MV-4-11 (cell line): ENCODE measurements around the gene LEF1.

ENCODE experiments used
- DNase-seq: peaks from one replicate; lab custom pipeline; 2025; lab: John Stamatoyannopoulos, UW

Gene LEF1

DNA sequence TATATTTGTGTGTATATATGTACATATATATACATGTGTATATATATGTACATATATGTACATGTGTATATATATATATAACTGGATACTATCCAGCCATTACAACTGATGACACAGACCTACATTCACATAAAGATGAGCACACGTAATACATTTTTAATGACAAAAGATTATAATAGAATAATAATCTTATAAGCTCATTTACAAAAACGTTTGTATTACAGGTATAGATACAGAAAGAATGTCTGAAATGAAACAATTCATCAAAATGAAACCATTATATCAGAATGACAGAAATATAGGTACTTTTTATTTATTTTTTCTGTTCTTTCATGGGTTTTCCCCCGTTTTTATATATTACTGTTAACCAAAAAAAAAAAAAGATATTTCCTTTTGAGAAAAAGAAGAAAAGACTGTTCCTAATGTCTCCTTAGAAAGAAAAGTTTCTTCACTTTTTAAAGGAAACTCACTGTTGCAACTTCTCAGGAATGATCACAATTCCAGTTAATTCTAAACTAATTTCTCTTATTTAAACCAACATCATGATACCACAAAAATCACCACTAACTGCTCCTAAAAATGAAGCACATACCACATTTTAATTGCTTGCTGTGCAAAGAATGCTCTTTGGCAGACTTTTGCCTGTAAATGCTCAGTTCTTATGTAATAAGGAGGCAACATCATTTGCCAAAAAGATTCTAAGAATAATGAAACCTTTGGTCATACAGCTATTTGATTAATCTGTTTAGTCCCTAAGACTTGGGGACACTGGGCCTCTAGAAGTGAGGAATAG is 18.9 kb downstream of the LEF1 start:
- no peak for DNase-seq

DNA sequence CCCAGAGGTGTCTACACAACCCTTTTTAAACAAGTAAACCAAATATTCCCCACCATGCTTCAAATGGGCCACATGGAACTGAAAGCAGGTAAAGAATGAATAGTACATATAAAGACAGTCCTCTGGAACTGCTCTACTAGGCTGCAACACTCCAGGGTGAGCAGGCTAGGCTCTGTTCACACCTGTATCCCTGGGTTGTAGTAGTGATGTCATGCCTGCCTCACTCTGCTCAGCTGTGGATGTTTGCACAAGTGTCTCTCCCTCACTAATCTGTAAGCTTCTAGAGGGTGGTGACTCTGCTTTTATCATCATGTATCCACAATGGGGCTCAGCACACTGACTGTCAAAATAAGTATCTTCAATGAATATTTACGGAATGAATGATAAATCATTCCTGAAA is 20.4 kb downstream of the LEF1 start:
- DNase-seq, result no peak

DNA sequence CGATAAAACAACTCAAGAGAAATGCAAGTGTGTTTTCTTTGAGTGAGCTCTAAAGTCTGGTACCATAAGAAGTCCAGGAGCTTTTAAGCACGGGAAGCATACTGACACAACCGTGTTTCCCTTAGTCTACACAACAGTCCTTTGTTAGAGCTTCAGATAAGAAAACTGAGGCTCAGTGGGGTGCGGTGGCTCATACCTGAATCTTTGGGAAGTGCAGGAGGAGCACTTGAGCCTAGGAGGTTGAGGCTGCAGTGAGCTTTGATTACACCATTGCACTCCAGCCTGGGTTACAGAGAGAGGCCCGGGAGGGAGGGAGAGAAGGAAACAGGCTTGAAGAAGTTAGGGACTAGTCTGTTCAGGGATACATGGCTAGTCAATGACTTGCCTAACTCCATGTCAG is 21.9 kb downstream of the LEF1 start:
- DNase-seq, result no peak

DNA sequence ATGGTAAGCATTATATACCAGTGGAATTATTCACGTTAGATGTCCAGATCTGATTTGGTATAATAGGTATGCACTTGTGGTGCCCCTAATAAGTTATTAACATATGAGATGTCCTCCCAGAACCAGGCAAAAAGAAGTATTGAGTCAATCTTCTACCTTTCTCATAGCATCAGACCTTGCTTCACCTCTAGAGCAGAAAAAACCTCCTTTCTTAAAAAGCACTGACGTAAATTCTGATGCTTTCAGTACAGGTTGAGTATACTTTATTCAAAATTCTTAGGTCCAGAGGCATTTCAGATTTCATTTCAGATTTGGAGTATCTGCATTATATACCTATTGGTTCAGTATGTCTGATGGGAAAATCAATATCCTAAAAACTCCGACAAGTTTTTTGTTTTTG is 22.4 kb downstream of the LEF1 start:
- DNase-seq, result no peak

DNA sequence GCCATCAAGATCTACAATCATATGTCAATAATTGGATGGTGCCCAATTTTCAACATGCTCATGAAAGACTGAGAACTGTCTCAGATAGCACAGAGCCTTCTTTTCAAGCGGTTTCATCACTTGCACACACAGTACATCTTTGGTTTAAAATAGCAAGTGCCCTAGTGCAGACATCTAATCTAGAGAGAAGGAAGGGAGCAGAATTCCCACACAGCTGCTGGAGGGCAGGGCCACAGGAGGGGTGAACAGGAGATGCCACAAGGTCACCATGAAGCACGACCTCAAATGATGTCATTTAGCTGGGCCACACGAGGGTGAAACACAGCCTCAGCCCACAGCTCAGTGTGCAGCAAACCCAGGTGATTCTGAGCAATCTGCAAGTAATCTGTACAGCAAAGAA is 24.3 kb downstream of the LEF1 start:
- DNase-seq, result no peak

DNA sequence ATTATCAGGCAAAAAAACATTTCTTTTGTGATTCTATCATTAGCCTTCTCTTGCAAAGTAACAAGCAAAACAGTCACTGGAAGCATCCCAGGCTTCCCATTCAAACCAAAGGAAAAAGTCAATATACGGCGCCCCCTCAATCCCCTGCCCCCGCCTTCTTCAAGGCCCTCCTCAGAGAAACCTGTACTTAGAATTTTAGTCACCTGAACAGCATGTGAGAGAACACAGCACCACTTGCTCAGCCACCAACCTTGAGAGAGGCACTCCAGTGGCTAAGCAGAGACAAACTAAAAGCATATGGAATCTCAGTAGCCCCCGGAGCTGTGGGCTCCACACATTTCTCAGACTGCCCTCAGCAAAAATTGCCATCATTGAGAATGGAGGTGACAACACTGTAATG is 25.2 kb downstream of the LEF1 start:
- DNase-seq, result no peak

DNA sequence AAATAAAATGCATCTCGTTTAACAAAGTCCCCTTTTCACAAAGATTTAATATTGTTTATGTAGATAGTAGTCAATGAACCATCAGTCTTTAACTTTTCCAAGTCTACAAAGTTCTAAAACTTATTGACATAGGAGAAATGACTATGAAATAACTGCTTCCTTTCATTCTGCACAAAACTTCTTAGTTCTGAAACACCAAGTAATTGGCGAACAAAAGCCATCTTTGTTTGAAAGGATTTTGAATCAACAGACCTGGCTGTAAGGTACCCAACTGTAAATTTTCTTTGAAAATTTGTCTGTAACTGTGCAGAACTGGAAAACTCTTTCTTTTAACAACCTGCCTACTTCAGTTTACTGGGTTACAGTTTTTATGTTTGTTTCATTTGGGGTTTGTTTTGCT is 25.9 kb downstream of the LEF1 start:
- no peak for DNase-seq

DNA sequence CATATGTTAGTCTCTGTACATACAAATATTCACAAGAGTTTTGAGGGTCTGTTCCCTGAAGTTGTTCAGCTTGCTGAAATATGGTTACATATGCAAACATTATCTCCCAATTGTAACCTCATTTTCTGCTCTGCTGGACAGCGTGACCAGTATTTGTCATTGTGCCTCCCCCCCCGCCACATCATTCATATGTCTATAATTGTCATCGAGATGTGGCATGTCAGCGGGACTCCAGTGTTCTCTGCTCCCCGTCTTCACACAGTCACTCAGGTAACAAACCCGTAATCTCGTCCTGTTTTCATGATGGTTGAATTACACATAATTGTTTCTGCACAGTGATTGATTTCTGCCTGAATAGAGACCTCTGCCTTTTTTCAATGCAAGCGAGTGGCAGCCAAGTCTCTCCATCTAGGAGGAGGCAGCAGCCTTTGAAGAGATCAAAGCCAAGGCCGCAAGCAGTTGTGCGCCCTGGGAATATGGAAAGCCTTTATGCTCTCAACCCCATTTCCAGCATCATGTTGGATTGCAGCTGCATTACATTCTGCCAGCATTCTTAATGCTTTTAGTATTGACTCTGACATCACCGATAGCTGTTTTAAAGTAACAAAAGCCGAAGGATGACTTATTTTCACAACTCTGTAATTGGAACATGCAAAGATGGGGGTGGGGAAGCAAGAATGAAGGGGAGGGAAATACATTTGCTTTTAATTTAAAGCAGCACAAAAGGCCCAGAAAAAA is 27.4 kb downstream of the LEF1 start:
- DNase-seq, result no peak

DNA sequence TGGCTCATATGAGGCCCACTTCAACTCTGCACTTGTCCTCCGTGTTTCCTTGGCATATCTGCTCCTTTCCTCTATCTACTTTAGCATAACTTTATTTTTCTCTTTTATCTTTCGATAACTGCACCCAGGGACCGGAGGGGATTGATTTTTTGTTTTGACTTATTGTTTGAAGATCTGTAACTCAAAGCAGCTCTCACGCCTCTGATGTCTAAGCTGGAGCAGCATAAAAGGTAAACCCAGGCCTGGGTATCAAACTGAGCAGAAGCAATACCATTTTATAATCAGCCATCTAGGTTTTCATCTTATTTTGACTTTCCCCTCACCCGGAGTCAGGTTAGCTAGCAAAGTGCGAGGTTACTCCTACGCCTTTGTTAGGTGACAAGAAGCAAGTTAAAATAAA is 28.4 kb downstream of the LEF1 start:
- DNase-seq, result no peak

DNA sequence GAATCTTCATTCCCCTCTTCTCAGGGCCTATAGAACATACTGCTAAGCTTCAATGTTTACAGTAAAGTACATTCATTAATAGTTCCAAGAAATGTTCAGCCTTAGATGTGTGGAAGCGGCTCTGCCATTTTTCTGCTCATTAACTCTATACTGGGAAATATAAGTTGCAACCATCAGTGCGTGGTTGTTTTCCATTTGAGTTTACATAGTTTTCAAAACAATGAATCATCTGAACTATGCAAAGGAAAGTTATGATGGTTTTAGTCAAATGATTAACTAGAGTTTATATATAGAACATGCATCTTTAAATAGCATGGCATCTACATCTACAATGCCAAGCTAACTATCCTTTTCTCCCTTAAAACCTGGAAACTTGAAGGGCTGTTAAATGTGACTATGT is 29.6 kb downstream of the LEF1 start:
- DNase-seq, result no peak

DNA sequence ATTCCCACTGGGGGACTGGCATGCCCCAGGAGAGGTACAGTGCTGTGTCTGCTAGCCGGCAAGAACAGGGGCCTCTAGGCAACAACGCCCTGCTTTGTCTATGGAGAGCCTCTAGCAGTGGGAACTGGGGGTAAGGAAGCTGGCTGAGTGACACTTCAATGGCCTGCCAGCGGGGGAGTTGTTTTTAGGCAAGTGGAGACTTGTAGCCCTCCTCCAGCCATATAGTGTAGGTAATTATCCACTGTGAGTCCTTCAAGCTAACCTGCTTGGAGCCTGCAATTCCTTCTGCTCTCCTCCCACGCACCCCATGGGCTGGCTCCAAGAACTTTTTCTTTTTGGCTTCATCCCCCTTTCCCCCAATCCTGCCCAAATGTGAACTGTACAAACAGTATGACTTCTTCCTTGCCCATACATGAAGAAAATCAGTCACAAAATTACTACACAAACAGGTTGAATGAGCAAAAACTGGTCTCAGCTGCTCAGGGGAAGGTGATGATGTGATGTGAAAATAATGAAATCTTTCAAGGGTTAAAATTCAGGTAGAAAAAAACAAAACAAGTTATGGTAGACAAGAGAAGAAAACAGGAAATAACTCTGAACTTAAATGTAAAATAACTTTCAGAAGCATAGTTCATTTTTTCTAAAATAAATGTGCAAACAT is 33.1 kb downstream of the LEF1 start:
- DNase-seq, result no peak

DNA sequence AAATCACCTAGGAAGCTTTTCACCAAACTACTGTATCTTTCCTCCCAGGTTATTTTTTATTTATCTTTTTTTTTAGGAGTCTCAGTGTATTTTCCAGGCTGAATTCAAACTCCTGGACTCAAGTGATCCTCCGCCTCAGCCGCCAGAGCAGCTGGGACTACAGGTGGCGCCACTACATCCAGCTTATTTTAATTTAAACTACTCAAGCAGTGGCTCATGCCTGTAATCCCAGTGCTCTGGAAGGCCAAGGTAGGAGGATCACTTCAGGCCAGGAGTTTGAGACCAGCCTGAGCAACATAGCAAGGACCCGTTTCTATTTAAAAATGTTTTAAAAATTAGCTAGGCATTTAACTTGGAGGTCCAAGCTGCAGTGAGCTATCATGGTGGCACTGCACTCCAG is 37.8 kb downstream of the LEF1 start:
- no peak for DNase-seq

DNA sequence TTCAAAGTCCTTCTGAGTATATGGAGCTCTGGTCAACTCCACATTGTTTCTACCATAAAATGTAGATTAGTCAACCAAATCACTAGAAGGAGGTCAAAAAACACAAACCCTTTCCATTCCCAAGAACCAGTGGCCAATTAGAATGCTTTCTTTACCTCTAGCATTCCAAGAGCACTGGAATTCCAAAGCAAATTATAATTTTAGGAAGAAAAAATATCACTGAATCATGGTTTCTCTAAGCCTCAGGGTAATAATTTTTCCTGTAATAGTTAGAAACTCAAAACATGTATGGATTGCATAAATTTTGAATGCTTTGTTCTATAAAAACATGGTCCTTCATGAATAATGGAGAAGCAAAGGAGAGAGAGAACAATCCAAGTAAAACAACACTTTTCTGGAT is 39.5 kb downstream of the LEF1 start:
- DNase-seq, result no peak

DNA sequence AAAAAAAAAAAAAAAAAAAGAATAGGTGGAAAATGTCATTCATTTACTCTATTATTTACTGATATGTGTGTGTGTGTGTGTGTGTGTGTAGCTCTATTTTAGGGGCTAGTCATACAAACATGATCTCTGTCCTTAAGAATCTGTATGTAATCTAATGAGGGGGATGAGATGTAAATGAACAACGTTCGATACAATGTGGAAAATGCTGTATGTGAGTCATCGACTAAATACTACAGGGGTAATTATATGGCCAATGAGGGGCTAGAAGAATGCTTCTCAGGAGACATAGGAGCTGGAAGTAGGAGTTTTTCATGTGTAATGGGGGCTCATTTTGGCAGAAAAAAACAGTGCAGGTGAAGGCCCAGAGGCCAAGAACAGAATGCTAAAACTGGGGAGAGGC is 41.9 kb downstream of the LEF1 start:
- DNase-seq, result no peak

DNA sequence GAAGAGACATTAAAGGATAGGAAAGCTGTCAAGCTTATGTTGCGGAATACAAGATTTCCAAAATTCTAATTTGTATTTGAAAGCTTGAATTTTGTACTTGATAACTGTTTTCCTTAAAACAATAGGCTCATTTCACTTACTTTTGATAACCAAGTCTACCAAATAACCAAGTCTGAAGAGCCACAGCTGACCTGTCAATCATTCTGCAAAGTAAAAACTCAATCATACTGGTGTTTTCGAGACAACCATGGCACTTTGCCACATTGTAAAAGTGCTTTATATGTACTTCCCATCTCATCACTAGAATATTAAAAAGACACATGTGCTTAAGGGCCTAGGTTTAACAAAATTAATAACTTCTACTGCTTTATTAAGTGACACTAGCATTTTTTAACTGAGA is 47.9 kb downstream of the LEF1 start:
- no peak for DNase-seq

DNA sequence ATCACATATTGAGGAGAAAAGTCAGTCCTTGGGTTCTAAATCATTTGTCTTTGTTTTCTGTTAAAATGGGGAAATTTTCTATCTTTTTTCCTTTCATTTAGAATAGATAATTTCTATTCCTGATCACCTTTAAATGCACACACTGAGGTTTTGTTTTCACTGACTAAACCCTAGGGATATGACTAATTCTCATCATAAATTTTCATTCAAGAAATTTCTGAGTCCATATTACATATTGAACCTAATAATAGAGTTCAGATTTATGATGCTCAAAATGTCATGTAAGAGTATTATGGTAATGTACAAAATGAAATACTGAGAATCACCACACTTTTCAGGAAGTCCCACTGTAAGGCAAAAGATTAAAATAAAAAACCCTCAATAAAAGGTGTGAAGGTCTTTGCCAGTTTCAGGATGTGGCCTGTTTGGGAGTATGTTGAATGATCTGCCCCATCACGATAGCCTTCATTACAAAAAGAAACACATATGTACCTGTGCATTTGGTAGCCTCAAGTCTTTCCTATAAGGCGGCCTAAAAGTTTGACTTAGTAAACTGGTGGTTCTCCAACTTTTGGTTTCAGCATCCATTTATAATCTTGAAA is 49.4 kb downstream of the LEF1 start:
- DNase-seq, result no peak

DNA sequence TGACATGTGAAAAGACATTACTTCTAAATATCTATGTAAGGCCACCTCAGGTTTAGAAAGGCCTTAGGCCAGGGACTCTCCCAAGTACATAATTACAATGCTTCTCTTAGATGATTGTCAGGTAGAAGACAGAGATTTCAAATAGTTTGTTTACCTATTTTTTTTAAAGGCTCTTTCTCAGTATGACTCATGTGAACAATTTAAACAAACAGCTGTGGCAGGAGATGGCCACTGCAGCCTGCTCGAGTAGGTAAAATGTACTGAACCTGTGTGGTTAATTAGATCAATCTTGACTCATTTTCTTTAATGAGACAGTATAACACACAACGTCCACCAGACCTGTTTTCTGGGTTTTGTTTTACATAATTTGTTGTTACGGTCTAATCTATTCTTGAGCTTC is 50.2 kb downstream of the LEF1 start:
- no peak for DNase-seq

DNA sequence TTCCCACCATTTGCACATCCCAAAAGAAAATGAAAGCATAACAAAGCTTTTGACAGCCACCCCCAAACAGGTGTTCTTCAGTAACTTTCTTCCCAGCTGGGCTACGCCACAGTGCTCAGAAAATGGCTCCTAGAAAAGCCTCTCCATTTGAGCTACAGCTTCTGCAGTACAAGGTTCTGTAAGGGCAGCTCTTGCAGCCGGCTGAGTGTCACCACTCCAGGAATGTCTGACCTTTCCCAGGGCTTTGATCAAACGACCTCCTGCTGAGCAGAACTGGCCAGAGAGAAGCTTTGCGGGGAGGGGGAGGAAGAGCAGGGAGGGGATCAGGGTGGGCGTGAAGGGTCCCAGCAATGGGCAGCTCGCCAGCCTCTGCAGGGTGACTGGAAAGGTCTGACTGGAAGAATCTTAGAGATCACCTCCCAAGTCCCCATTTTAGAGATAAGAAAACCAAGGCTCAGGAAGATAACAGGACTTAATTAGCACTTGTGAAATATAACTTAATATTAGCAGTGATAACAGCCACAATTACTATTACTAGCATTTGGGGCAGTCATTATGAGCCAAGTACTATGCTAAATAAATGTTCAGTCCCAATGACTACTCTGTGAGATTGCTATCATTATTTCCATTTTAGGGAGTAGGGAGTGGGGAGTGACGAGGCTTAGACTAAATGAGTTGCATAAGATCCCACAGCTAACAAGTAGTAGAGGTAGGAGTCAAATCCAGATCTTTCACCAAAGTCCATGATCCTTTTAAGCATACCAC is 51.1 kb downstream of the LEF1 start:
- DNase-seq, result no peak

DNA sequence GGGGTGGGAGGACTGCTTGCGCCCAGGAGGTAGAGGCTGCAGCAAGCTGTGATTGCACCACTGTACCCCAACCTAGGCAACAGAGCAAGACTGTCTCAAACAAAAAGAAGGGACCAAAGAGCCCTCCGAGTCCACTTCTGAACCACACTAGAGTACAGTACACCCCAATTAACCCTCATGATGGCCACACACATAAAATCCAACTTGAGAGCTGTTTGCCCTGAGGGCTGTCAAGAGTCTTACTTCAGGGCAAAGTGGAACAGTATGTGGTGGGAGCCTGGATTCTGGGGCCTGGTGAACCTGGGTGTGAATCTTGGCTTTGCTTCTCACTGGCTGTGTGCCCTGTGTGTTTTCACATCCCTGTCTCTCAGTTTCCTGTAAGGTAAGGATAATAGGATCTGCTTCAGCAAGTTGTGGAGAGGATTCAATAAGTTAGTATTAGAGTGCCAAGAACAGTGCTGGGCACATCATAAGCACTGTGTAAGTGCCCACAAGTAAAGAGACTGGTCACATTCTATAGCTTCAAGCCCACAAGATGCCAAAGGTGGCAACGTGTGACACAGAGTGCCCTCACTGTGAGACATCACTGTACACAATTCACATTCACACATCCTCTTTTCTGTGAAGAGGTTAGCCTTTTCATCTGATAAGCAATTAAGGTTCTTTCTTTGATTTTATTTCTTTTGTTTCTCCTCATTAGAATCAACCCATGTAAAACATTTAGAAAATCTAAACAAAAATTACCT is 52.1 kb downstream of the LEF1 start:
- DNase-seq, result peak; percentile 60

DNA sequence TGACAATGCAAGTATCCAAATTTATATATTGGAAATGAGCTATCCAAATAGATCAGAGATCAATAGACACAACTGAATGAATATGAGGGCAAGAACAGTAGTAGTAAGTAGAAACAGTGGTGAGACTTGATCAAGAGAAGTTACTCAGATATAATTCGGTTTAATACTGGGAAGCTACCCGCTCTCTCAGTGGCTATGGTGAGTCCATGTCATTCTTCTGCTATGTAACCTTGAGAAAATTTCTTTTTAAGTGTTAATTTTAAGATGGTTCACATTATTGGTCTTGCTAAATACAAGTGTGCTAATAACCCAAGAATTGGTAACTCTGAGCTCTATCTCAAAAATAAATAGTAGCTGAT is 53.6 kb downstream of the LEF1 start:
- no peak for DNase-seq

DNA sequence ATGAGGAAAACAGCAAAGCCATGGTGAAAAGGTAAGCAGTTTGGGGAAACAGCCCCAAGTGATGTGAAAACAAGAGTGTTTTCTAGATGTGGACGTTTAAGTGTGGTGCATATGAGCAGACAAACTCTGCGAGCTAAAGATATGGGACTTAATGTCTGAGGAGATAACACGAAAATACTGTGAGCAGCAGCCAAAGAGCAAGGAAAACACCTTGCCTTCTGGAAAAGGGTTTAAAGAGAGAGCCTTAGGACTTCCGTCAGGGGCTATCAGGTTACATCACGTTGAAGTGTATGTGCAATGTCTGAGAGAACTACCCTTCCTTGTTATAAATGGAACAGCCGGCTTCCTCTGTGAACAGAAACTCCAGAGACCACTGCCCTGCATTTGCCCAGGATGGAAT is 54.2 kb downstream of the LEF1 start:
- DNase-seq, result peak; percentile 2
